GM12891 (cell line): ENCODE data around the gene DUSP10.

Experiments used
- PAX5 ChIP-seq: IDR thresholded peaks from 2 replicates; pipeline ENCODE4 v1.6.1; 2011; ENCODE audit warnings: low read length, moderate library complexity, mild to moderate bottlenecking; ENCODE audit not compliant: insufficient read depth, severe bottlenecking
- POLR2A ChIP-seq: IDR thresholded peaks from 2 replicates; pipeline ENCODE4 v1.6.1; 2011; ENCODE audit warnings: low read depth, low read length, control low read depth
- POLR2AphosphoS5 ChIP-seq: IDR thresholded peaks from 2 replicates; pipeline ENCODE4 v1.6.1; 2011; ENCODE audit warnings: low read depth, low read length, control low read depth
- POU2F2 ChIP-seq: IDR thresholded peaks from 2 replicates; pipeline ENCODE4 v1.6.1; 2011; ENCODE audit warnings: low read depth, mild to moderate bottlenecking, control low read depth, low read length, moderate library complexity
- SPI1 ChIP-seq: IDR thresholded peaks from 2 replicates; pipeline ENCODE4 v1.6.1; 2011; ENCODE audit warnings: low read depth, low read length, control low read depth
- TAF1 ChIP-seq: IDR thresholded peaks from 2 replicates; pipeline ENCODE4 v1.6.1; 2011; ENCODE audit warnings: low read depth, low read length, control low read depth

DNA sequence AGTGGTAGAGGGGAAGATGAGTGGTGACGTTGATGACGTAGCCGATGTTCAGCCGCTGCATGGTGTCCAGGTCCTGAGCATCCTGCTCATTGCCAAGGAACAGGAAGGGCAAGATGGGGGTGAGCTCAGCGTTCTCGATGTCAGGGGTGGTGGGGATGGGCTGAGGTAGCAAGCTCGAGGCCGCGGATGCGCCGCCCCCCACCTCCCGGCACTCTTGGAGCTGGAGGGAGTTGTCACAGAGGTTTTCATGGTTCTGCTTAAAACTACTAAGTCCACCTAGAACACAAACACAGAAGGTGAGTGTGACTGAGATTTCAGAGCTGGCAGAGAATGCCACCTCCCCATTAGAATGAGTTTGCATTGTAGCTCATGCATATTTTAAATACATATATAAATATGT, 35.7 kb downstream of the DUSP10 start:
- TF ChIP-seq POLR2AphosphoS5 (no peak), POLR2A (no peak), TAF1 (no peak), SPI1 (no peak), POU2F2 (no peak), PAX5 (no peak)
